ENCODE measurements around the gene FAAH.
"Not testable (repeated sequence)": the region's sequence is repeated elsewhere in the genome, so short reads cannot be mapped to it uniquely, and the experiment has no call there.

DNA sequence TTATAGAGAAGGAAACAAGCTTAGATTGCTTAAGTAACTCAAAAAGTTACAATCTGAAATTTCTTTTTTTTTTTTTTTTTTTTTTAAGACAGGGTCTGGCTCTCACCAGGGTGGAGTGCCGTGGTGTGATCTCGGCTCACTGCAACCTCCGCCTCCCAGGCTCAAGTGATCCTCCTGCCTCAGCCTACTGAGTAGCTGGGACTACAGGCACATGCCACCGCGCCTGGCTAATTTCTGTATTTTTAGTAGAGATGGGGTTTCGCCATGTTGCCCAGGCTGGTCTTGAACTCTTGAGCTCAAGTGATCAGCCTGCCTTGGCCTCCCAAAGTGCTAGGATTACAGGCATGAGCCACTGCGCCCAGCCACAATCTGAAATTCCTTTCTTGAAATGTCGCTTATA, 26.4 kb upstream of the FAAH start:
- TF ChIP-seq, protein P1, sequence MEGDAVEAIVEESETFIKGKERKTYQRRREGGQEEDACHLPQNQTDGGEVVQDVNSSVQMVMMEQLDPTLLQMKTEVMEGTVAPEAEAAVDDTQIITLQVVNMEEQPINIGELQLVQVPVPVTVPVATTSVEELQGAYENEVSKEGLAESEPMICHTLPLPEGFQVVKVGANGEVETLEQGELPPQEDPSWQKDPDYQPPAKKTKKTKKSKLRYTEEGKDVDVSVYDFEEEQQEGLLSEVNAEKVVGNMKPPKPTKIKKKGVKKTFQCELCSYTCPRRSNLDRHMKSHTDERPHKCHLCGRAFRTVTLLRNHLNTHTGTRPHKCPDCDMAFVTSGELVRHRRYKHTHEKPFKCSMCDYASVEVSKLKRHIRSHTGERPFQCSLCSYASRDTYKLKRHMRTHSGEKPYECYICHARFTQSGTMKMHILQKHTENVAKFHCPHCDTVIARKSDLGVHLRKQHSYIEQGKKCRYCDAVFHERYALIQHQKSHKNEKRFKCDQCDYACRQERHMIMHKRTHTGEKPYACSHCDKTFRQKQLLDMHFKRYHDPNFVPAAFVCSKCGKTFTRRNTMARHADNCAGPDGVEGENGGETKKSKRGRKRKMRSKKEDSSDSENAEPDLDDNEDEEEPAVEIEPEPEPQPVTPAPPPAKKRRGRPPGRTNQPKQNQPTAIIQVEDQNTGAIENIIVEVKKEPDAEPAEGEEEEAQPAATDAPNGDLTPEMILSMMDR (conservative IDR thresholded peaks at IDR 0.05; ENCODE audit: low read depth, low read length) = not testable (repeated sequence)
- not testable (repeated sequence) for TF ChIP-seq EZH2phosphoT487 (IDR thresholded peaks at IDR 0.05; ENCODE audit: borderline replicate concordance, low read length)
